Urothelium cell line (cell line): ENCODE measurements around the gene TMEM164.
"Not testable (repeated sequence)": the region's sequence is repeated elsewhere in the genome, so short reads cannot be mapped to it uniquely, and the experiment has no call there.

Experiments
- DNase-seq: peaks from one replicate; pipeline ENCODE4 v3.0.0; 2011; ENCODE audit warnings: low spot score, mixed read lengths
- FAIRE-seq: peaks from 2 replicates; lab custom pipeline; 2011; peaks lifted over from hg19 to GRCh38; lab: Jason Lieb, UNC

TMEM164 gene

GRCh38 chrX:110123331-110123782, 120.4 kb downstream of the TMEM164 start:
- no peak for DNase-seq
- FAIRE-seq: no peak

DNA sequence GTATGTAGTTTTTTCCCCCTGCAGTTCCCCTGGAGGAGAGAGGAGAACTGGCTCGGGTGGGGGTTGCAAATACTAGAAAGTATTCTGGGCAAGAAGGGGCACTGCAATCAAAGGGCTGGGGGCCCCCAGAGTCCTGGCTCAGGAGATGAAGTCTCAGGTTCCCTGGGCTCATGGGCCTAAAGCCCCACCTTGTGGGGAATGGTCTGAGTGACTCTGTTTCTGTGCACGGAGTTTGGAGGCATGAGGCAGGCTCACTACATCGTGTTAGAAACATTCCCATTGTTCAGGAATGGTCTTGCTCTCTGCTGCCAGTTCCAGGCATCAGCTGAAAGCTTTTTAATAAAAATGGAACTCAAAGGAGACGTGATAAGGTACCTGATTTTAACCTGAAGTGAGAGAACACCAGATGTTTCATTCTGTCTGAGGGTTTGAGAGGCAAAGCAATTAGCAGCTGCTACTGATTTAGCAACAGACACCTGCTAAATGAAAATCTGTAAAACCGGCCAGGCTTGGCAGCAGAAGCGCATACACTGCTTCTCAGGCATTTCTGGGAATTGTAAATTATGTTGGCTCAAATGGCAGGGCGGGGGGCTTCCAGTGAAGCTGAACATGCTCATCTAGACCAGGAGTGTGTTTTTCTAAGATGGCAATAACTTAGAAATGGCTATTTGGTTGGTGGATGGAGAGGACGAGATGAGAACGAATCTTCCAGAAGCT, 122.7 kb downstream of the TMEM164 start:
- DNase-seq (no peak), FAIRE-seq (no peak)

DNA sequence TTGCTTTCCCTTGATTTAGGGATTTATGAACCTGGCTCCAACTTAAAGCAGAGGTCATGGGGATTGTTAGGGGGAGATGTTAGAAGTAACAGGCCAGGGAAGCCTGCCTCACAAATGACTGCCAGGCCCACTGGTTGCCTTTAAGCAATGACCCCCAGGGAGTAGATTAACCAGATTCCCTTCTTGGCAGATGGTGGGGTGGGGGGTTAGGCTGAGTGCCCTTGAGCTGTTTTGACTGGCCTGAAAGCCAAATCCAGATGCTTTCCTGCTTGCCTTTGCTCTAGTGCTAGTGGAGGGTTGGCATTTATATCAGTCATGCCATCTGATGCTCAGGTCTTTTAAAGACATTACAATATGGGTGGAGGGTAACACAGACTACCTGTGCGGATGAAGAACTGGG, 128.1 kb downstream of the TMEM164 start:
- DNase-seq (no peak), FAIRE-seq (no peak)

DNA sequence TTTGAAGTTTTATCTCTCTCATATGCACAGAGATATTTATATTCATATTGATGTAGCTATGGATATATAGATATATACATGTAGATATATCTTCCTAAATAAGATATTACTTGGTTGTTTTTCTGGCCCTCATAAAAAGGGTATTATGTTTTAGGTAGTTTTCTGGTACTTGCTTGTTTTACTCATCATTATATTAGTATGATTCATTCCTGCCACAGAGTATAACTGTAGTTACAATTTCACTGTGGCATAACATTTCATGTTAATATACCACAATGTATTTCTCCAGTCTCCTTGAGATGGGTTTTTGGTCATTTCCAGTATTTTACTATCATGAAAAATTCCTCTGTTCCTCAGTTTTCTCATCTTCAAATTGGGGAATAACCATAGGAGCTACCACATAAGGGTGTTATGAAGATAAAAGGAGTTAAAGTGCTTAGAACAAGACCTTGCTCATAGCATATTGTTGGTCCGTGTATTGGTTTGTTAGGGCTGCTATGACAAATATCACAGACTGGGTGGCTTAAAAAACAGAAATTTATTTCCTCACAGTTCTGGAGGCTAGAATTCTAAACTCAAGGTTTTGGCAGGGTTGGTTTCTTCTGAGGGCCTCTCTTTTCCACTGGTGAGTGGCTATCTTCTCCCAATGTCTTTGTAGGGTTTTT, 129.7 kb downstream of the TMEM164 start:
- DNase-seq (no peak), FAIRE-seq (no peak)

DNA sequence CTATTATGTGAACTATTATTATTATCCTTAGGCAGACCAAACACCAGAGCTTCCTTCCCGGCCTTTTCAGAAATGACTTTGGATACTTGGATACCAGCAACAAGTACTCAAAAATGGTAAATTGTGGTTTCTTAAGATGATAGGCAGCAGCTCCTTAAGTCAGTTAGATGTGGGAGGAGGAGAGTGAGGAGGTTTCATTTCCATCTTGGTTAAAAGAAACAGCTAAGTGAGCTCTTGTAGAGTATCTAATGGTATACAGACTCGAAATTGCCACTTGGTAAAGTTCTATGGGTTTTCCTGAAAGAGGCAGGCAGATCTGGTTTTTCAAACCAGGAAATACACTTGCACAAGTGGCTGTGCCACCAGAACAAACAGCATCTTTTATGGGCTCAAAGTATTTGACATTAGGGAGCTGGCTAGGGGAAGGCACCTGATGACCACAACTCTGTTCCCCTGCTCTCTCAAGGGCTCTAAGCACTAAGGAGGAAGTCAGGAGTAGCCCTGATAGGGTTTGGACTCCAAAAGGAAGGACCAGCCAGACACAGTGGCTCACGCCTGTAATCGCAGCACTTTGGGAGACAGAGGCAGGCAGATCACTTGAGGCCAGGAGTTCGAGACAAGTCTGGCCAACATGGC, 130.9 kb downstream of the TMEM164 start:
- FAIRE-seq: no peak

GRCh38 chrX:110135618-110136017, 132.7 kb downstream of the TMEM164 start:
- FAIRE-seq (no peak), DNase-seq (no peak)

More for the DNA sequence above, 130.9 kb downstream of the TMEM164 start:
- DNase-seq: no peak

DNA sequence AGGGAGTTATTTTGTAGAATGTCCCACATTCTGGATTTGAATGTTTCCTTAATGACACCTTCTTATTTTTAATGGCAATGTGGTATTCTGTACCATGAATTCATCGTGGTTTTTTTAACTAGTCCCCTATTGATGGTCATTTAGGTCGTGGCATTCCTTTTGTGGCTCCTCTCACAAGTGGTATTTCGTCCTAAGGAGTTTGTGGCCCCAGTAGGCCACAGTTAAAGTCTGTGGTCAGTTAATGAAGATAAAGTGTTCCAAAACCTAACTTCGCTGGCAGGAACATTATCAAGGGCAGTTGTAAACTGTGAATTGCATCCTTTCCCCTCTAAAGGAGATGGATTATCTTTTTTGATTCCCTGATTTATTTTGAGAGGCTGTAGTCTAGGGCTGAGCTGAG, 133.2 kb downstream of the TMEM164 start:
- no peak for DNase-seq
- no peak for FAIRE-seq

- FAIRE-seq: no peak
- no peak for DNase-seq
These were observed 135.6 kb downstream of the TMEM164 start for GRCh38 chrX:110138557-110138956.

DNA sequence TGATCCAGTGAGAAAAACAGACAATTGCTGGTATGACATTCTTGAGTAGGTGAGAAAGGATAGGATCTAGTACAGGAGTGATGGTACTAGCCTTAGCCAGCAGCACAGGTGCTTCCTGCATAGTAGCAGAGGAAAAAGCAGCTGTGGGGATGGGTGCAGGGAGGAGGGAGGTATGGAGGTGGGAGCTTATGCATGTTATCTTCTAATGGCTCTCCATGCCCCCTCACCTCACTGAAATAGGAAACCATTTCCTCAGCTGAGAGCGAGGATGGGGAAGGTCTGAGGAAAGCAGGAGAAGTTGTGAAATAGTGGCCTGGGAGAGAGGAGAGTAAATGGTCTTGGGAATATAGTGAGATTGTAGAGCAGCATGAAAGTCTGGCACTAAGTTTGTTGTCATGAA, 136.3 kb downstream of the TMEM164 start:
- FAIRE-seq (no peak), DNase-seq (no peak)

- FAIRE-seq (no peak), DNase-seq (no peak)
These were observed 139.2 kb downstream of the TMEM164 start for GRCh38 chrX:110142096-110142495.

DNA sequence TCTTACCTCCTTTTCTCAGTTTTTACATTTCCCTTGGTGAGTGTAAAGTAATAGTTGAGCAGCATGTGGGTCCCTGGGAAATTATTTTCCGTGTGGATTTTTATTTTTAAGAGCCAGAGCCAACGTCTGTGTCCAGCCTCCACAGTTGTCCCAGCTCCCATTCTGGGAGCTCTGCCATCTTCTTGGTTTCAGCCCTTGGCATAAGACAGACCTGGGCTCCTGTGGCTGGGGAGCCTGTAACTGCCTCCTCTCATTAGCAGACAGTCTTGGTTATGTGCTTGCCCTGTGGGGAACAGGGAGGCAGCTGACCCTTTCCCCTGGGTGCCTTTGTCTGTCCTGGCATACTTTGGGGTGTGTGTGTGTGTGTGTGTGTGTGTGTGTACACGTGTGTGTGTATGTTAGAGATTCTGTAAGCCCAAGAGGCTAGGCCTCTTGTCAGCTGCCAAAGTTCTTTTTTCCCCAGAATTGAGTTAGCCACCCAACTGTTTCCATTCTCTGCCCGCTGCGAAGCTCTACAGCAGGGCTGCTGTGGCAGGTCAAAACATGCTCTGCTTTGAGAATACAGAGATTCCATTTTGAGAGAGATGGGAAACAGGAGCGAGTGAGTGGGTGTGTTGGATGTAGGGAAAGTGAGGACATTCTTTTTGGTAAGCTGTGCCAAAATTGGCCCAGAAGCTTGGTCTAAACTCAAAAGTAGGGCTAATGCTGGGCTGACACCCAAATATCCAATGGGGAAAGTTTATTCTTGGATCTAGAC, 140.7 kb downstream of the TMEM164 start:
- FAIRE-seq: no peak

DNA sequence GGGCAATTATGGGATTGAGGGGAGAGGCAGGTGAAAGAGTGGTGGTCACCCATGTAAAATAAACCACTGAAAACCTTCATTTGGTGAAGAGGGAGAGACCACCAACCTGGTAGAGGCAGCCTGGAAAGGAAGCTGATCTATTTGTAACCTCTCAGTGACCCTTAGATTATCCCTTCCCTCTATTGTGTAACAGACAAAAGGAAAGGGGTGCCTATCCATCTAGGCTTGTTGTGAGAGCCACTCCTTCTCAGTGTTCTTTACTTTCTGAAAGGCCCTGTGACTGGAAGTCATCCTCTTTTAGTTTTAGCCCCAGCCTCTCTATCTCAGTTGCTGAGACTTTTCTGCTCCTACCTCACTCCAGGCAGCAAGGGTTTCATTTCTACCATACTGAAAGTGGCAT, 142.4 kb downstream of the TMEM164 start:
- no peak for FAIRE-seq
- no peak for DNase-seq

More for the DNA sequence above, 140.7 kb downstream of the TMEM164 start:
- DNase-seq: no peak

- no peak for DNase-seq
- FAIRE-seq: no peak
These were observed 142.9 kb downstream of the TMEM164 start for GRCh38 chrX:110145854-110146253.

GRCh38 chrX:110146521-110146920, 143.6 kb downstream of the TMEM164 start:
- FAIRE-seq (no peak), DNase-seq (peak; percentile 20)

DNA sequence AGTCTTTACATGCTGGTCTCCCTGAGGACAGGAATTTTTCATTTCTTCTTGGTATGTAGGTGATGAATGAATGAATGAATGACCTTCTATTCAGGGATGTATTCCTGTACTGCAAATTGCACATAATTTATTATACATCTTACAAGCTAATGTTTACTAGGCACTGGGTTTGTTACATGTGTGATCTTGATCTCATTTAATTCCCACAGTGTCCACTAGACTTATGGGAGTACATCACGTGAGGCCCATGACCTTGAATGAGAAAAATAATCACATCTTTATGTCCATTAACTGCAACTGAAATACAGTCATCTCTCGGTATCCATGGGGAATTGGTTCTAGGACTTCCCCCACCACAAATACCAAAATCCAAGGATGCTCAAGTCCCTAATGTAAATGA, 150.3 kb downstream of the TMEM164 start:
- no peak for FAIRE-seq
- no peak for DNase-seq

DNA sequence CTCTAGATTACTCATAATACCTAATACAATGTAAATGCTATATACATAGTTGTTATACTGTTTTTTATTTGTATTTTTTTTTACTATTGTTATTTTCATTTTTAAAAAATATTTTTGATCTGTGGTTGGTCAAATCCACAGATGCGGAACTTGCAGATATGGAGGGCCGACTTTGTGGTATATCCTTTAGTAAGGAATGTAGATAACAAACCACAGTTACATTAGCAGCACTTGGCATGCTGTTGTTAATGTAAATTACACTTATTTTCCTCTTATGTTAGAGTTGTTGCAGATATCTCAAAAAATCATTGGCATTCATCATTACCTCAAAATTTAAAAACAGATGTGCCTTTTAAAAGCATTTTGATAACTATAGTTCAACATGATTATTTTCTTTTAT, 151.0 kb downstream of the TMEM164 start:
- no peak for DNase-seq

DNA sequence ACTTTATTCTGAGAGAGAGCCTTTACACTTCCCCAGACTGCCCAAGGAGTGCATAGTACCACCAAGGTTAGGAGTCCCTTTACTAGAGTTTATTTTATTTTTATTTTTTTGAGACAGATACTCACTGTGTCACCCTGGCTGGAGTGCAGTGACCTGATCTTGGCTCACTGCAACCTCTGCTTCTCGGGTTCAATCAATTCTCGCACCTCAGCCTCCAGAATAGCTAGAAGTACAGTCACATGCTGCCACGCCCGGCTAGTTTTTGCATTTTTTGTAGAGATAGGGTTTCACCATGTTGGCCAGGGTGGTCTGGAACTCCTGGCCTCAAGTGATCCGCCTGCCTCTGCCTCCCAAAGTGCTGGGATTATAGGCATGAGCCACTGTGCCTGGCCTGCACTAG, 151.4 kb downstream of the TMEM164 start:
- DNase-seq, FAIRE-seq: not testable (repeated sequence)

More for the DNA sequence above, 151.0 kb downstream of the TMEM164 start:
- FAIRE-seq: no peak

DNA sequence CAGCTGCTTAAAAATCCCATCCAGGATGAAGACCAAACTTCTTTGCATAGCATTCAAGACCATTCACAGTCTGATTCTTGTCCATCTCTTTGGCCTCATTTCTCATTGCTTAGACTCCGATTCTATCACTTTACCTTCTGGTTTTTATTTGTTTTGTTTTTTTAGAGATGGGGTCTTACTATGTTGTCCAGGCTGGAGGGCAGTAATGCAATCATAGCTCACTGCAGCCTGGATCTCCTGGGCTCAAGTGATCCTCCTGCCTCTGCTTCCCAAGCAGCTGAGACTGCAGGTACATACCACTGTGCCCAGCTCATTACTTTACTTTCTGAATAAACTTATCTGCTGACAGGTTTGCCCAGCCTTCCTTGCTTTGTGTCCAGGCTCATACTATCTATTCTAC, 152.8 kb downstream of the TMEM164 start:
- DNase-seq: no peak
- FAIRE-seq: no peak

GRCh38 chrX:110156167-110156754, 153.3 kb downstream of the TMEM164 start:
- FAIRE-seq: no peak

DNA sequence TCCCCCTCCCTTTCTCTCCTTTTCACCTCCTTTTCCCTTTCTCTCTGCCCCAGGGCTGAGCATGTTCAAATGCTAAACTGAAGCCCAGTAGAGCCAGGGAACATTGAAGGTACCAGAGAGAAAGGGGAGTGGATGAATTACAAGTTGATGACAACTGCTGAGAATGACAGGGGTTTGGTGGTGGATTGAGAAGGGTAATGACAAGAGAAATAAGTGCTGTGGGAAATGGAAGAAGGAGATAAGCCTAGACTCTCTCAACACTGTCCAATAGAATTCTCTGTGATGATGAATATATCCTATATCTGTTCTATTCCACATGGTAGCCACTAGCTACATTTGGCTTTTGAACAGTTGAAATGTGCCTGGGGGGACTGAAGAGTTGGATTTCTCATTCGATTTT, 154.5 kb downstream of the TMEM164 start:
- DNase-seq (no peak), FAIRE-seq (no peak)

More at GRCh38 chrX:110156167-110156754, 153.3 kb downstream of the TMEM164 start:
- DNase-seq: no peak

DNA sequence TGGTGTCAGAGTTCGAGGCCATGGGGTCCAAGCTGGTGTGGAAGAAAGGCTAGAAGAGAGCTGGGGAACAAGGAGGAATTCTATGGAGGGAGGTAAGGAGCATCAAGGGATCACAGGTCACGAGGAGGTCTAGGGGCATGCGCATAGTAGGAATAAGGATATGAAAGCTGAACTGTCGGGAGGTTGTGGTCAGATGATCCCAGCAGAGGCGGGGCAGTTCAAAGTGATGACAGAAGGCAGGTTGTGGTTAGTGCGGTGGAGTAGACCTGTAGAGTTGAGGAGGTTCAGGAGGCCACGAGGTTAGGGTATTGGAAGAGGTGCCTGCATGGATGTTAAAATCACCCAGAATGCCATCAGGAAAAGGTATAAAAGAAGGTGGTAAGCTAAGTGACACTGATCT, 156.3 kb downstream of the TMEM164 start:
- FAIRE-seq (no peak), DNase-seq (no peak)
